IPS-18a (cell line): Measurements from ENCODE around the gene TMEM121.

ENCODE experiments used
- H3K27ac ChIP-seq: one replicate; pipeline ENCODE4 v1.5.1; 2013; ENCODE audit warnings: low read length
- H3K27me3 ChIP-seq: one replicate; pipeline ENCODE4 v1.6.1; 2013; ENCODE audit warnings: mild to moderate bottlenecking, low read length; ENCODE audit not compliant: control insufficient read depth, insufficient read depth
- H3K36me3 ChIP-seq: one replicate; pipeline ENCODE4 v1.6.1; 2013; ENCODE audit warnings: low read depth, low read length; ENCODE audit not compliant: control insufficient read depth
- H3K4me1 ChIP-seq: one replicate; pipeline ENCODE4 v1.6.1; 2013; ENCODE audit warnings: low read depth, low read length; ENCODE audit not compliant: control insufficient read depth
- H3K4me3 ChIP-seq: one replicate; pipeline ENCODE4 v1.5.1; 2013; ENCODE audit warnings: low read length
- H3K9ac ChIP-seq: one replicate; pipeline ENCODE4 v1.6.1; 2013; ENCODE audit warnings: mild to moderate bottlenecking, low read length, moderate library complexity
- H3K9me3 ChIP-seq: one replicate; pipeline ENCODE4 v1.6.1; 2013; ENCODE audit warnings: low read depth, low read length; ENCODE audit not compliant: control insufficient read depth

TMEM121 gene

DNA sequence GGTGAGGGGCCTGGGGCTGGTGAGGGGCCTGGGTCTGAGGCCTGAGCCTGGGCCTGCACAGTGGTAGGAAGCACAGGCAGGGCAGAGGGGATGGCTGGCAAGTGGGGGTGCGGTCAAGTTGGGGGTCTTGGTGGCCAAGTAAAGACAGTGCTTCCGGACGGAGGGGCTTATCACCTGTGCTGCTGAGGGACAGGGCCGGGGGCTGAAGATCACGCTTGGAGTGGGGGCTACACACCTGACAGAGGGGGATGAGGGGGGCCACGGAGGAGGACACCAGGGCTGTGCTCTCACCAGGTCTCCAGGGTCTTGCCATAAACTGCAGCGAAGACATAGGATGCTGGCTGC, 23.1 kb upstream of the TMEM121 start:
- Histone ChIP-seq H3K9me3 (no peaks in the 10 kb centered on the region), H3K27me3 (peaks cover 4% of the 10 kb centered on the region), H3K4me1 (no peaks in the 10 kb centered on the region), H3K9ac (no peak overlapping the region), H3K27ac (no peak overlapping the region), H3K36me3 (no peaks in the 10 kb centered on the region), H3K4me3 (no peak overlapping the region)

DNA sequence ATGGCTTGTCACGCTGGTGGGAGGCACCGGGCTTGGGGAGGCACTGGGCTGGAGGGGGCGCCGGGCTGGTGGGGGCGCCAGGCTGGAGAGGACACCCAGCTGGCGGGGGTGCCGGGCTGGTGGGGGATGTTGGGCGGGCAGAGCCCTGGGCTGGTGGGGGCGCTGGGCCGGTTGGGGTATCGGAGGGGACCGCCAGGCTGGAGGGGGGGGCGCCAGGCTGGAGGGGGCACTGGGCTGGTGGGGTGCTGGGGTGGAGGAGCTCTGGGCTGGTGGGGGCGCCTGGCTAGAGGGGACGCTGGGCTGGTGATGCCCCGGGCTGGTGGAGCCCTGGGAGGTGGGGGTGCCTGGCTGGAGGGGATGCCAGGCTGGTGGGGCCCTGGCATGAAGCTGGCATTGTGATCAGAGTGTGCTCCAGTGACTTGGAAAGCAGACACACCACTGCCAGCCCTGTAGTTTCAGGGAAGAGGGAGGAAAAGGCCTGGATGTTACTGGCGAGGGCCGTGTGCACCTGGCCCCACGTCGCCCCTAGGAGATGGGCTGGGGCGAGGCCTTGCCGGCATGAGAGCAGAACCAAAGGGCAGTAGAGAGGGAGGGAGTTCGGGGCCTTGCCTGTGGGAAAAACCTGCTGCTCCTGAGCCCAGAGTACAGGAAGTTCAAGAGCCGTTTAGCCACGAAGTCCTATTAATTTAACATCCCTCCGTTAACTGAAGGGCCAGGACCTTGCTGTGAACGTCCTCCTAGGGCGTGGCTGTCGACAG, 22.3 kb upstream of the TMEM121 start:
- Histone ChIP-seq H3K4me3 (no peak overlapping the region), H3K9ac (no peak overlapping the region), H3K36me3 (no peaks in the 10 kb centered on the region), H3K27ac (no peak overlapping the region), H3K4me1 (no peaks in the 10 kb centered on the region), H3K9me3 (no peaks in the 10 kb centered on the region), H3K27me3 (peaks cover 4% of the 10 kb centered on the region)

DNA sequence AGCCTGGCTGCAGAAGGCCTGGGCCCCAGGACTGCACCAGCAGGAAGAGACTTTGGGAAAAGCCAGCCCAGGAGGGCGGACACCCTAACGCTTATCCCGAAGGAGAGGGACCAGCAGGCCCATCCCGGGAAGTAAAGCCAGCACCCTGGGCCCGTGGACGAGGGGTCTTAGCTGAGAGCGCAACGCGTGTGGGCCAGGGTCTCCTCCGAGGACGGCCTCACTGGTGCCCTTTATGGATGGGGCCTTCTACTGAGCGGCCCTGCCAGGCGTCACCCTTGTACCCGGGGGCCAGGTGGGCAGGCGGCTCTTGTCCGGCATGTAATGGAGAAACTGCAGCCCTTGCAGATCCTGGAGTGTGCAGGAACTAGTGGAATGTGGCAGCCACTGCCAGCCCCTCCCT, 21.3 kb upstream of the TMEM121 start:
- H3K9ac ChIP-seq: no peak overlapping the region
- H3K4me3 ChIP-seq: no peak overlapping the region
- no peak overlapping the region for H3K27ac ChIP-seq
- H3K9me3 ChIP-seq: no peaks in the 10 kb centered on the region
- H3K27me3 ChIP-seq: peaks cover 4% of the 10 kb centered on the region
- H3K36me3 ChIP-seq: no peaks in the 10 kb centered on the region
- no peaks in the 10 kb centered on the region for H3K4me1 ChIP-seq

DNA sequence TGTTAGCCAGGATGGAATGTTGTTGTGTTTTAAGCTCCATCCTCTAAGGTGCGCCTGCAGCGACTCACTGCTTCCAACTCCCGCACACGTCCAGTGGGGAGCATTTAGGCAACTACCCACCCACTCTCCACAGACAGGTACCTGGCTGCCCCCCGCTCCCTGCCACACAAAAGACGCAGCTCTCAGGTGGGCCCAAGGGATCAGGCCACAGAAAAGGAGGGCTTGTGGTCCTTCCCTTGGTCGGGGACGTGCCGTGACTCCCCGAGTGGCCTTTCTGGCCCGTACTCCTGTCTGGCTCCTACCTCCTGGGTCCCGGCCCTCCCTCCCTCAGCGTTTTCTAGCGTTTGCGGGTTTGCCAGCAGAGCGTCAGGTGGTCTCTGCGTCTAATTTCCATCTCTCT, 19.1 kb upstream of the TMEM121 start:
- Histone ChIP-seq H3K36me3 (no peaks in the 10 kb centered on the region), H3K27ac (no peak overlapping the region), H3K4me3 (no peak overlapping the region), H3K9me3 (no peaks in the 10 kb centered on the region), H3K9ac (no peak overlapping the region), H3K4me1 (no peaks in the 10 kb centered on the region), H3K27me3 (peaks cover 13% of the 10 kb centered on the region)

- H3K27me3 ChIP-seq: peaks cover 13% of the 10 kb centered on the region
These were observed 18.3 kb upstream of the TMEM121 start for GRCh38 chr14:105508069-105508468.

GRCh38 chr14:105508601-105509000, 17.8 kb upstream of the TMEM121 start:
- H3K9ac ChIP-seq: no peak overlapping the region
- no peaks in the 10 kb centered on the region for H3K4me1 ChIP-seq
- H3K4me3 ChIP-seq: no peak overlapping the region
- no peak overlapping the region for H3K27ac ChIP-seq
- H3K9me3 ChIP-seq: no peaks in the 10 kb centered on the region
- H3K27me3 ChIP-seq: peaks cover 13% of the 10 kb centered on the region
- no peaks in the 10 kb centered on the region for H3K36me3 ChIP-seq

More at GRCh38 chr14:105508069-105508468, 18.3 kb upstream of the TMEM121 start:
- Histone ChIP-seq H3K27ac (no peak overlapping the region), H3K9ac (no peak overlapping the region), H3K4me3 (no peak overlapping the region), H3K4me1 (no peaks in the 10 kb centered on the region), H3K9me3 (no peaks in the 10 kb centered on the region), H3K36me3 (no peaks in the 10 kb centered on the region)

- H3K27me3 ChIP-seq: peaks cover 7% of the 10 kb centered on the region
- peaks cover 5% of the 10 kb centered on the region for H3K9me3 ChIP-seq
- no peak overlapping the region for H3K27ac ChIP-seq
- no peak overlapping the region for H3K4me3 ChIP-seq
- H3K4me1 ChIP-seq: no peaks in the 10 kb centered on the region
- no peak overlapping the region for H3K9ac ChIP-seq
- H3K36me3 ChIP-seq: no peaks in the 10 kb centered on the region
These were observed 9.3 kb upstream of the TMEM121 start for GRCh38 chr14:105517096-105517495.

DNA sequence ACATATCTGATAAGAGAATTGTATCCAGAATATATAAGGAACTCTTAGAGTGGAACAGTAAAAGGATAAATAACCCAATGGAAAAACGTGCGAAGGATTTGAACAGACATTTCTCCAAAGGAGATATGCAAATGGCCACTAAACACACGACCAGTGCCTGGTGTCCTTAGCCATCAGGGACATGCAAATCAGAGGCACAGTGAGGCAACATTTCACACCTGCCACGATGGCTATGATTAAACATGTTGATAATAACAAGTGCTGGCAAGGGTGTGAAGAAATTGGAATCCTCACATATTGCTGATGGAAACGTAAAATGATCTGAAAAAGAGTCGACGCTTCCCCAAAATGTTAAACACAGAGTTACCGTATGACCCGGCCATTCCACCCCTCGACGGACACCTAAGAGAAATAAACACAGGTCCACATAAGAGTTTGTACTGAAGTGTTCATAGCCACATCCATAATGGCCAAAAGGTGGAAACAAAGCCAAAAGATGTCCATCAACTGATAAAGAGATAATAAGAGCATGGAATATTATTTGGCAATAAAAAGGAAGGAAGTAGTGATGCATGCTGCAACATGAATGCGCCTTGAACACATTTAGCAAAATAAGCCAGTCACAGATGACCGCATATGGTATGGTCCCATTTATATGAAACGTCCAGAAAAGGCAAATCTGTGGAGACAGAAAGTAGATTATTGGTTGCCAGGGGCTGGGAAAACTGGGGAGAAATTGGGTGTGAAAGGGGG, 6.3 kb upstream of the TMEM121 start:
- Histone ChIP-seq H3K9ac (no peak overlapping the region), H3K36me3 (no peaks in the 10 kb centered on the region), H3K27ac (no peak overlapping the region), H3K9me3 (peaks cover 5% of the 10 kb centered on the region), H3K4me3 (no peak overlapping the region), H3K27me3 (peaks cover 27% of the 10 kb centered on the region), H3K4me1 (no peaks in the 10 kb centered on the region)

DNA sequence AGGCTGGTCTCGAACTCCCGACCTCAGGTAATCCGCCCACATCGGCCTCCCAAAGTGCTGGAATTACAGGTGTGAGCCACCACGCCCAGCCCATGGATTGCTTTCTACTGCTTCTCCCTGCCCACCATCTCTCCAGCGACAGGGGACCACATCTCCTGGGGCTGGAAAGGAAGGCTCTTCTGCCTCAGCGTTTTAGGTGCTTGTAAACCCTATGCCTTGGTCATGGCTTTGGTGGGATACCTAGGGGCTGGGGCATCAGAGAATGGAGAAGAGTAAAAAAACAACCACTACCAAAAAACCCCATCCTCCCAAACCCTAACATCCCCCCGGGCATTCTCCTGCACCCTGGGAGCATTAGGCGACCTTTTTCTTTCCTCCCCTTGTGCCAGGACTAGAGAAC, 1.1 kb upstream of the TMEM121 start:
- H3K9ac ChIP-seq: no peak overlapping the region
- no peak overlapping the region for H3K27ac ChIP-seq
- H3K4me3 ChIP-seq: no peak overlapping the region
- H3K9me3 ChIP-seq: no peaks in the 10 kb centered on the region
- H3K36me3 ChIP-seq: no peaks in the 10 kb centered on the region
- peaks cover 59% of the 10 kb centered on the region for H3K27me3 ChIP-seq
- H3K4me1 ChIP-seq: no peaks in the 10 kb centered on the region

DNA sequence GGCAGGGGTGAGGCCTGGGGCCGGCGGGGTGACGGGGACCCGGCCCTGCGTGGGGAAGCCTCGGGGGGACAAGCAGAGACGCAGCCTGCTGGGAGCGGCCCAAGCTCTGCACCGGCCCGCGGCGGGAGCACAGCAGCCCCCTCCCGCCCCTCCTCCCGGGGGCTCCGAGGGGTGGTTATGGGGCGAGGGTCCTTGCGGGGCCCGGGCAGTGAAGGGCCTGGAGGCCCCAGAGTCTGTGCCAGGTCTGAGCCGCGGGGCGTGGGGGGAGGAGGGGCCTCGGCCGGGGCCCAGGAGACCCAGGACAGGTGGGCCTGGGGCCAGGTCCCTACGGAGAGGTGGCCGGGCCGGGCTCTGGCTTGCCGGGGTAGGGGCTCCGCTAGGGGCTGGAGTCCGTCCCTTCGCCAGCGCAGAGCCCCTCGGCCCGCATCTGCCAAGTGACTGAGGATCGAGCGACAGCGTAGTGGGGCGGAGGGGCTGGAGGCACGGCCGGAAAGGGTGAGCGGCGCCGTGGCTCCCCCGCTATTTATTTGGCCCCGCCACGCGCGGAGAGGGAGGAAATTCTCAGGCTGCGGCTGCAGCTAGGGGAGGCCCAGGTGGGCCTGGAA, 495 bp downstream of the TMEM121 start:
- Histone ChIP-seq H3K9ac (no peak overlapping the region), H3K4me3 (no peak overlapping the region), H3K27ac (no peak overlapping the region), H3K27me3 (peaks cover 58% of the 10 kb centered on the region), H3K4me1 (no peaks in the 10 kb centered on the region), H3K9me3 (no peaks in the 10 kb centered on the region), H3K36me3 (no peaks in the 10 kb centered on the region)

- peaks cover 58% of the 10 kb centered on the region for H3K27me3 ChIP-seq
- H3K9me3 ChIP-seq: no peaks in the 10 kb centered on the region
- no peak overlapping the region for H3K4me3 ChIP-seq
- no peaks in the 10 kb centered on the region for H3K36me3 ChIP-seq
- H3K9ac ChIP-seq: no peak overlapping the region
- H3K27ac ChIP-seq: no peak overlapping the region
- H3K4me1 ChIP-seq: no peaks in the 10 kb centered on the region
These were observed 1.0 kb downstream of the TMEM121 start for GRCh38 chr14:105527381-105527825.
